Stimulated activated CD8-positive, alpha-beta memory T cell treated with anti-CD3 and anti-CD28 coated beads, Interleukin-15, amount 100 ng/mL, for 4 hours (primary cell): Measurements from ENCODE around the gene RARA.

Source experiments
- DNase-seq, 2 donors: peaks; one replicate each; pipeline ENCODE4 v3.0.0-alpha.2; 2020; ENCODE audit warnings: low read depth in 2 of 2

Gene RARA

GRCh38 chr17:40315678-40316570, 6.9 kb downstream of the RARA start:
- no peak for DNase-seq

DNA sequence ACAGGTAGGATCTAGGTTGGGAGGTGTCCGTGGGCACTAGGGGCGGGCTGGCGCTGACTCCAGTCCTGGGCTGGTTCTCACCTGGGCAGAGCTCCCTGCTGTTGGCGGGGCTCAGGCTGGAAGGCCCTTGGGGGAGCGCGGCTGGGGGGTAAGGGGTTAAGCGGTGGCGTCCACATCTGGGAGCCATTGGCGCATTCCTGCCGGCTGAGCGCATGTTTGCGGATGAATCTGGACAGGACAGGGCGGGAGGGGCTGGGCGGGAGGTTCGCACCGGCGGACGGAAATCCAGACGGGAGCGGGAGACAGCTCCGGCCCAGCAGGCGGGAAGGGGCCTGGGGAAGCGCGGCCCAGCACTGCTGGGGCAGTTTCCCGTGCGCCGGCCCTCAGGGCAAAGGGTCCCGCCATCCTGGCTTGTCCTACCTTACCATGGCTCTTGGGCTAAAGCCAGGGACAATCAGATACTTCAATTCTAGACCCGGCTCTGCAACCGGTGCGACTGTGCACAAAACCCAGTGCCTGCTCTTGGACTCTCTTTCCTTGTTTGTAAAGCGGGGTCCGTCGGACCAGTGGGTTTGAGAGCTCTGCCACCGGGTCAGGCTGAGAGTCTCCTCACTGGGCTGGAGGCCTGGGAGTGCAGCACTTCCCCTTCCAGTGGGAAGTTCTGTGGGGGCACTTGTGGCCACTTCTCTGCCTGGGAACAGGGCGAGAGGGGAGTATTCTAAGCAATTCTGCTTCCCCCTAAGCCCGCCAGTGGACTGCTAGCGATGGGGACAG, 7.8 kb downstream of the RARA start:
- DNase-seq, result no peak

DNA sequence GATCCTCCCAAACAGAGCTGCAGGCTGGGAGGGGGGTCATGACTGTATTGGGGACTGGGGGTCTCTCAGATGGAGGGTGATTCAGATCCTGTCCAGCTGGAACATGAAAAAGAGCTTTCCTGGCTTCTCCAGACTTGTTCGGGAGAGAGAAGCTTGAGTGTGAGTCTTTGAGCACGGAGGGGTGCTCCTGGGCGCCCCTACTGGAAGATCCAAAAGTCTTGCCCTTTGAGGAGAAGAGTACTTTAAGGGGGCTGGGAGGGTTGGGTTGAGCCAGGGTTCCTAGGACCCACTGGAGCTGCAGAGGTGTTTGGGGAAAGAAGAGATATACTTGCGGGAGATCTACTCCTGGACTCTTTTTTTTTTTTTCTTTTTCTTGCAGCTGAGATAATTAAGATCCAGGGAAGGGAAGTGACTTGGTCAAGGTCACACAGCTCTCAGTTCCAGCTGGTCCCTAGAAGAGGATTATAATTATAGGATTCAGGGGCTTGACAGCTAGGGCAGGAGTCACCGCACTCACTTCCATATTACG, 8.4 kb downstream of the RARA start:
- DNase-seq, result no peak

GRCh38 chr17:40317880-40318829, 9.2 kb downstream of the RARA start:
- DNase-seq, result peak; percentile 85 to 88

DNA sequence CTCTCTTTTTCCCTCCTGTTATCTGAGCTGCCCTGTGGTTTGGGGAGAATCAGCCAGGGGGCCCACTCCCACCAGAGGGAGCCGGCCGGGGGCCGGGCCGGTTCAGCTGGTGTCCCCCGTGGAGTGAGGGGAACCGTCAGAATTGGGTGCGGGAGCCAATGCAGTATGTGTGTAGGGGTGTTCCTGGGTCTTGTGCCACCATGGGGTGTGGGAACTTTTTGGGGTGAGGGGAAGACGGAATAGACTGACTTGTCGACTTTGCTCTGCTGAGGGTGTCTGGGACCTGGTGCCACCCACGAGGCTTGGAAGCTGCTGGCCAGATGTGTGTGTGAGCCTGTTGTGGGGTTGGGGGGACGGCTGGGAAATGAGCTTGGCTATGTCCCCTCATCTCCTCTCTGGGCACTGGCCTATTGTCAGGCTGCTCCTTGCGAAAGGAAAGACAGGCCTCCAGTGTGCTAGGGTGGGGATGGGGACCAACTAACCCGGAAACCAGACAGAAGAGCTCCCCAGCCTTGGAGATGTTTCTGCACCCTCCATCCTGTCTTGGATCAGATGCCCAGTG, 9.9 kb downstream of the RARA start:
- no peak for DNase-seq

- DNase-seq, result peak; percentile 65 to 82
These were observed 10.9 kb downstream of the RARA start for GRCh38 chr17:40319651-40320540.

GRCh38 chr17:40320756-40321523, 12.0 kb downstream of the RARA start:
- peak in 1 of 2 donors; percentile 53 for DNase-seq

GRCh38 chr17:40321524-40321929, 12.5 kb downstream of the RARA start:
- DNase-seq, result no peak

DNA sequence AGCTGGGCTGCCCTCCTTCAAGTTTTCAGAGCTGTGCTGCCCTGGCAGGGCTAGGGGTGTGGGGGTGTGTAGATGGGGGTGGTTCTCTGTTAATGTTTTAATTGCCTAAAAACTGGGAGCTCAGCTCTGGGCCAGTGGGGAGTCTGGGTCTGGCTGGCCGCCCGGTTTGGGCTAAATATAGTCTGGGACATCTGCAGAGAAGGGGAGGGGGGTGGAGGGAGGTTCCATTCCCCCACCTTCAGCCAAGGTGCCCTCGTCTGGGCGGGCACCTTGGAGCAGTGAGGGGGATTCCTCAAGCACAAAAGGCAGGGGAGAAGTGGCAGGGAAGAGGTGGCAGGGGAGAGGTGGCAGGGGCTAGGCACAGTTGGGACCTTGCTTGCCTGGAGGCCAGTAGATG, 13.0 kb downstream of the RARA start:
- DNase-seq, result no peak

DNA sequence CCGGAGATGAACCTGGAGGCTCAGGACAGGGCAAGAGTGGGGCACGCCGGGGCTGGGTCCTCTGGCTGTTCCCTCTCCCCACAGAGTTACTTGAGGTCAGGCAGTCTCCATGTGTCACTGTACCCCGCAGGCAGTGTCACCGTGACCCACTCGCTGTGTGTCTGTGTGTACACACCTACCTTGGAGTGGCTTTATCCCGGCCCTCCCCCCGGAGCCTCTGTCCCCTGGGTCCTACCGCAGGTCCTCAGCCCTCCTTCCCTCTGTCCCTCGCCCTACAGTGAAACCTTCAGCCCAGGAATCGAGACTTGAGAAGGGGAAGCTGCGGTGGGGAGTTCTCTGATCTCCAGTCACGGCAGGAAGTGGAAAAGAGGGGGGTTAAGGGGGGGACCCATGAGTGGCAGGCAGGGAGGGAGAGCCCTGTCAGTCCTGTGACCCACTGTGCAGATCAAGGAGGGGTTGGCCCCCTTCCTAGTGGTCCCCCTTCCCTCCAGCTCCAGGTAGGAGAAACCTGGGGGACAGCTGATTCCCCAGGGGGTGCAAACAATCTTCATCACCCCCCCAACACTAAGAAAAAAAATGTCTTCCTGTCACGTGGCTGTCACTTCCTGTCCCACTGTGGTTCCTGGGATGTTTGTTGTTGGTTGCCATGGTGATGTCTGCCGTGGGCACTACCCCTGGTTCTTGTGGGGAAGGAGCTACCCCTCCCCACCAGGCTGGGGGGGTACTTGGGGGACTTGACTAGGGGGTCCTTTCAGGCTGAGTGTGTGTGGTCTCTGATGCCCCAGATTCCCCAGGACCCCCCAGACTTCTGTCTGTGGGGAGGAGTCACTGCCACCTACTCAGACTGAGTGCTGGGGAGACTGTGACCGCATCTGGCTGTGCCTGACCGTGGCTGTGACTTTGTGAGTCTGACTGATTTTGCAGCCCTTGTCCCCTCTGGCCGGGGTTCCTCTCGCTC, 13.7 kb downstream of the RARA start:
- peak; percentile 74 to 79 for DNase-seq

DNA sequence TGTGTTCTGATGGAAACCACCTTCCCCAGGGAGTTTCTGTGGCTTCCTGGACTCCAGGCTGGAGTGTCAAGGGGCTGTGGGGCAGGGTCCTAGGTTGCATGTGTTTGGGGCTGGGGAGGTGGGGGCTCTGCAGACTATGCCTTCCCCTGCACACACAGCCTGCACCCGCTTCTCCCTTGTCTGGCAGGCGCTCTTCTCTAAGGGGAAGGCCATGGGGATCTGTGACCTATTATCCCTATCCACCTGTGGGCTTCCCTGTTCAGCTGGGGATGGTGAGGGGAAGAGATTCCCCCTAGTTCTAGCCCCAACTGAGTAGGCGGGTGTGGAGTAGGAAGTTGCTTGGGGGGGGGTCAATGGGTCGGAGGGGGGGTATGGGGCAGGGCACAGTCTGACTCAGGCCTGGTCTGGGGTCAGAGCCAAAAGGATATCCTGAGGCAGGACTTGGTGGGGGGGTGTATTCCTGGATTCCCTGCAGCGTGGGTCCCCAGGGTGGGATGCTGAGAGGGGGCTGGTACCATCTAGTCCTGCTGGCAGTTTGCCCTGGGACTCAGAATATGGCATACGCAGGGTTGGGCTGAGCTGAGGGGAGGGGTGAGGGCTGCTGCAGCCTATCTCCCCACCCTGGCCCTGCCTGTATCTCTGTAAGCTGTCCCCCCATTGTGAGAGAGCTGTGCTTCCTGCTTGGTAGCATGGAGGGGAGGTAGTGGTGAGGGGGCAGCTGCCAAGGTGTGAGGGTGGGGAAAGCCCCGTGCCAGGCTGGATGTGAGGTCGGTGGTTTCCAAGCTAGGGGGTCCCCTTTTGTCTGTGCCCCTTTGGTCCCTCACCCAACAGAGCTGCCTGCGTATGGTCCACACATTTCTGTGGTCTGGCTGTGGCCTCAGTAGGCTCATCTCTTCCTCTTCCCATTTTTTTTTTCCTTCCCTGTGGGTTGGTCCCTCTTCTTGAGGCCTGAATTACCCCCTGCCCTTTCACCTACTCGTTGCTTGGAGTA, 14.7 kb downstream of the RARA start:
- peak; percentile 66 to 77 for DNase-seq

- no peak for DNase-seq
These were observed 16.4 kb downstream of the RARA start for GRCh38 chr17:40325156-40326013.

GRCh38 chr17:40326014-40326831, 17.2 kb downstream of the RARA start:
- no peak for DNase-seq

GRCh38 chr17:40326832-40327199, 17.8 kb downstream of the RARA start:
- DNase-seq, result no peak

DNA sequence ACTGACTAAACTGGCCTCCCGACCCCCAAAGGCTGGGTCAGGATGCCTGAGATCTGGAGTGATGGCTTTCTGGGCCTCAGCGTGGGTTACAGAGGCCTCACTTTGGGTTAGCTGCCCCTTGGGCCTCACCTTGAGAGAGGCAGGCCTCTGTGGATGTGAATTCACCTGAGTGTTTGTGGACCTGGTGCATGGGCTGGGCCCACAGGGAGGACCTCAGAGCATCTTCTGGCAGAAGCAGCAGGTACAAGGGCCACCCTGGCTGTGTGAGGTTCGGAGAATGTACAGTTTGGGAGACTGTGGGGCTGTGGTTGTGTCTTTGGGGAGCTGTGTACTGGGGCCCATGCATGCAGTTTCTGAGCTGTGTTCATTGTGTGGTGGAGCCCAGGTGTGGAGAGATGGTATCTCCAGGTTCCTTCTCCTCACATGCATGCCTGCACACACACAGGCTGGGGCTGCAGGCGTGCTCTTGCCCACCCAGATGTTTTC, 18.3 kb downstream of the RARA start:
- no peak for DNase-seq
